T47D (cell line): ENCODE data around the gene KCND3.
A peak's percentile ranks its signal among the peaks of the same experiment; 100 is the strongest.

ENCODE experiments used
- DNase-seq, 2 experiments: peaks; one replicate each; pipeline versions ENCODE4 v3.0.0 to v3.0.0-alpha.2; 2011 to 2012; ENCODE audit warnings: low read depth in 1 of 2, low spot score in 1 of 2
- JUND ChIP-seq: IDR thresholded peaks from 2 replicates; pipeline ENCODE4 v1.6.1; 2012; ENCODE audit warnings: low read depth
- in situ Hi-C: cut with HindIII; loops from 2 replicates; pipeline ENCODE4 v1.10.0; 2016; ENCODE audit warnings: low sequenced_read_pairs, low pct_unique_long_range_greater_than_20kb

The KCND3 gene

DNA sequence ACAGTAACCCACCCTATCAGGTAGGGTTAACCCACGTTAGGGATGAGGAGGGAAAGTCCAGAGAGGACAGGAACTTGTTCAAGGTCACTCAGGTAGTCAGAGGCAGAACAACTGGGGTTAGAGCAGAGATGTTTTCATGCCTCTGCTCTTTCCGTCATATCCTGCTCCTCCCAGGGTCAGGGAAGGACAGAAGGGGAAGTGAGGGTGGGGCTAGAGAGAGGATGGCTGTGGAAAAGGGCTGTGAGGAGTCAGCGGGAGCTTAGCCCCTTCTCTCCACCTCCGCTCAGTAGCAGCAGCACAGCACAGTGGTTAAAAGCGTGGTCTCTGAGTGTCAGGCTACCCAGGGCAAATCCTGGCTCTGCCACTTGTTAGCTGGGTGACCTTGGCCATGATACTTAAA is 197.2 kb downstream of the KCND3 start:
- in situ Hi-C loops, result no loop called here
- no peak for TF ChIP-seq JUND
- no peak for DNase-seq

GRCh38 chr1:111791776-111792175 is 197.7 kb downstream of the KCND3 start:
- DNase-seq, result no peak
- in situ Hi-C loops, result no loop called here
- TF ChIP-seq JUND, result no peak

DNA sequence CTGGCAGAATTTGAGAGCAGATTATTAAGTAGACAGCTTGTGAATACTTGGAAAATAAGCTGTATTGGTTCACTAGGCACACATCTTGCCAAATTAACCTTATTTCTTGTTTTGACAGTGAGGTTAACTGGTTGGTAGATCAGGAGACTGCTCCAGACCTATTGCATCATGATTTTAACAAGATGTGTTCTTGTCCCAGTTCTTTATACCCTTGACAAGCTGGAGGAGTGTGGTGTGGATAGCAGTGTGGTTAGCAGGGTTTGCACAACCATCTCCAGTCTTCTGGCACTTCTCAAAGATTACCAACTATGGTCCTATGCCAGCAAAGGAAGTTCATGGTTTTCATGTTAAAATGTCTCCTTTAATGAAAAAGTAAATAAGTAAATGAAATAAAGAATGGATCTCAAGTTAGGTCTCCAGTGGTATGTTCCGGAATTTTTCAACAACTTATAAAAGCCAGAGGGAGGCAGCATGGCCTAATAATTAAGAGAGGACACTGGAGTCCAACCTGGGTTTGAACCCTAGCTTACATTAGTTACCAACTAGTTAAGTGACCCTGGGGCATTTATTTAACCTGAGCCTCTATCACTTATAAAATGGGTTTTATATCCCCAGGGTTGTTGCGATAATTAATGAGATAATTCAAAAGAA is 199.7 kb downstream of the KCND3 start:
- peak in 1 of 2 experiments; percentile 10 for DNase-seq
- in situ Hi-C loops, result no loop called here
- no peak for TF ChIP-seq JUND

- no peak for TF ChIP-seq JUND
- in situ Hi-C loops, result no loop called here
- DNase-seq, result no peak
These were observed 200.3 kb downstream of the KCND3 start for GRCh38 chr1:111789142-111789541.

- DNase-seq, result no peak
- TF ChIP-seq JUND, result no peak
- in situ Hi-C loops, result no loop called here
These were observed 202.7 kb downstream of the KCND3 start for GRCh38 chr1:111786669-111787207.

- DNase-seq, result no peak
- in situ Hi-C loops, result no loop called here
- no peak for TF ChIP-seq JUND
These were observed 205.1 kb downstream of the KCND3 start for GRCh38 chr1:111784273-111784901.

DNA sequence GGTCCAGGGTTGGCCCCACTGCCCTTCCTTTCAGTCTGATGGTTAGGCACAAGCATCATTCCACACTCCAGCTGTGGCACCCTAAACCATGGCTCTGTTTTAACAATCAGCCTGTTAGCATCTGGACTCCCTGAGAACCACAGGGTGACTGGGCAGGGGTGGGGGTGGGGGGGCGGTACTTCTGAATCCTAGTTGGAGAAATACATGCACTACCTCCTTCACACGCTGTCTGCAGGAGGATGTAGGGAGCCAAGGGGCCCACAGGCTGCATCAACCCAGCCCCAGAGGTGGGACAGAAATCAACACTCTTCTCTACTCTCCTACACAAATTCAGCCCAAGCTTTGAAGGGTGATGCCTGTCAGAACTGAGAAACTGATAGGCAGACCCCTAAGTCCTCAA is 209.9 kb downstream of the KCND3 start:
- in situ Hi-C loops, result no loop called here
- DNase-seq, result no peak
- no peak for TF ChIP-seq JUND

DNA sequence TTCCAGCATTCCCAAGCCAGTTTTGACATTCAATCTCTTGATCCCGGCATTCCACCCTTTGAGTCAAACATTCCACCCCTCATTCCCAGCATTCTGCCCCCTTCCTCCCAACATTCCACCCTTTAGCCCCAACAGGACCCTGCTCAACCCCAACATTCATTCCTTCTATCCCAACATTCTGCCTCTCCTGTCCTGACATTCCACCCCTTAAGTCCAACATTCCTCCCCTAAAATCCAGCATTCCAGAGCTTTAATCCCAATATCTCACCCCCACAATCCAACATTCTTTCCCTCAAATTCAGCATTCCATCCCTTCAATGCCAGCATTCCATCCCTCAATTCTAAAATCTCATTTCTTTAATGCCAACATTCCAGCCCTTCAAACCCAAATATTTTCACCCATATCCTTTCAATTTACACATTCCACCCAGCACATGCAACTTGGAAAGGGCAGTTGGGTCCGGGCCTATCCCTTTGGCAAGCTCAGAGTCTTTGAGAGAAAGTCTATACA is 210.9 kb downstream of the KCND3 start:
- TF ChIP-seq JUND, result no peak

GRCh38 chr1:111778066-111778465 is 211.4 kb downstream of the KCND3 start:
- in situ Hi-C loops, result no loop called here
- TF ChIP-seq JUND, result no peak
- DNase-seq, result no peak

More for the DNA sequence above, 210.9 kb downstream of the KCND3 start:
- no peak for DNase-seq
- in situ Hi-C loops, result no loop called here

DNA sequence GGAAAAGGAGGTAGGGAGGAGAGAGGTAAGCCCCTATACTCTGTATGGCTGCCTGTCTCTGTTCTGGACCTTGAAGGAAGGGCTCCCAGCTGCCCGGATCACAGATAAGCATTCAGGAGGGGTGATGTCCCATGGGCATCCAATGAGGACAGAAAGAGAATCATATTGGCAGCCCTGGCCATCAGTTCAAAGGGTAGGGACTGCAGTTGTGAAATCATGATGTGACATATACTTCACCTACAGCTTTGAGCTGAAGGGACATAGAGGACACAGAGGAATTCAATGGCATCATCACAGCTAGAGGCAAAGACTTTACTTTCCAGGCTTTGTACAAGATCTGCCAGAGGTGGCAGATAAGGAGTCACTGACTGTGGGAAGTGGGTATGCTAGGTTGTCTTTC is 212.2 kb downstream of the KCND3 start:
- no peak for TF ChIP-seq JUND
- in situ Hi-C loops, result no loop called here
- no peak for DNase-seq

DNA sequence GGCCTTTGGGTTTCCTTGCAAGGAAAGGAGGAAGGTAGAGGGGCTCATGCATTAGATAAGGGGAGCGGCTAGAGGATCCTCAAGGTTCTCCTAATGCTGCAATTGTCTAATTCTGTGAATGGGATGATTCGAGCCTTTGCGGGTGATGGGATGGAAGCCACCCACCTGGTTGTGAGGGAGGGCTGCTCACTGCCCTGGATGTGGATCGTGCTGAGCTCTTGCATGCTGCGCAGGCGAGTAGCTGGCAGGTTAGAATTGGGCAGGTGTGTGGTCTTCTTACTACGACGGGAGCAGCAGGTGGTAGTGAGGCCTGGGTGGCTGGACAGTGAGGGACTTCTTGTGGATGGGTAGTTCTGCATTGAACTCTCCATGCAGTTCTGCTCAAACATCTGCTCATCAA is 212.6 kb downstream of the KCND3 start:
- DNase-seq, result no peak
- TF ChIP-seq JUND, result no peak
- in situ Hi-C loops, result no loop called here

DNA sequence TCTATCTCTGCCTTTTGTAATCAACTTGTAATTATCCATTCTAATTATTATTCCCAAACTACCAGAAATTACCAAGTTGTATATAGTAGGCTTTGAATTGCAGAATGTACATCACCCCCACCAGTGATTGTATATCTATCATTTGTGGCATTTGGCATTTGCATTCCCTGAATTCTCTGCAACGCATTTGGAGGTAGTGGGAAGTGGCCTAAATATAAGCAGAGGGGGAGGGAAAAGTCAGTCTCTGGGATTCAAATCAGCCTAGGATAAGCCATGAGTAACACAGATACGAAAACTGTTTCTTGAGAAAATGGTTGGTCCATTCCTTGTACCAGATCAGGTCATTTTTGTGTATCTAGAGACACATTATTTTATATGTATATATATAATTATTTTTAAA is 213.1 kb downstream of the KCND3 start:
- no peak for TF ChIP-seq JUND
- in situ Hi-C loops, result no loop called here
- no peak for DNase-seq

- TF ChIP-seq JUND, result no peak
- in situ Hi-C loops, result no loop called here
- no peak for DNase-seq
These were observed 213.5 kb downstream of the KCND3 start for GRCh38 chr1:111775966-111776365.
